Activated CD4-positive, alpha-beta T cell treated with anti-CD3 and anti-CD28 coated beads, Interleukin-10, Interleukin-2, amounts not matched to agents 100 ng/mL and 50 ng/mL, durations not matched to agents 16 hours and 8 hours (primary cell): ENCODE measurements around the gene BAG2.

Experiments
- DNase-seq: peaks from one replicate; pipeline ENCODE4 v3.0.0-alpha.2; 2020

BAG2 gene

GRCh38 chr6:57174511-57174907, 2.4 kb downstream of the BAG2 start:
- DNase-seq, result no peak

DNA sequence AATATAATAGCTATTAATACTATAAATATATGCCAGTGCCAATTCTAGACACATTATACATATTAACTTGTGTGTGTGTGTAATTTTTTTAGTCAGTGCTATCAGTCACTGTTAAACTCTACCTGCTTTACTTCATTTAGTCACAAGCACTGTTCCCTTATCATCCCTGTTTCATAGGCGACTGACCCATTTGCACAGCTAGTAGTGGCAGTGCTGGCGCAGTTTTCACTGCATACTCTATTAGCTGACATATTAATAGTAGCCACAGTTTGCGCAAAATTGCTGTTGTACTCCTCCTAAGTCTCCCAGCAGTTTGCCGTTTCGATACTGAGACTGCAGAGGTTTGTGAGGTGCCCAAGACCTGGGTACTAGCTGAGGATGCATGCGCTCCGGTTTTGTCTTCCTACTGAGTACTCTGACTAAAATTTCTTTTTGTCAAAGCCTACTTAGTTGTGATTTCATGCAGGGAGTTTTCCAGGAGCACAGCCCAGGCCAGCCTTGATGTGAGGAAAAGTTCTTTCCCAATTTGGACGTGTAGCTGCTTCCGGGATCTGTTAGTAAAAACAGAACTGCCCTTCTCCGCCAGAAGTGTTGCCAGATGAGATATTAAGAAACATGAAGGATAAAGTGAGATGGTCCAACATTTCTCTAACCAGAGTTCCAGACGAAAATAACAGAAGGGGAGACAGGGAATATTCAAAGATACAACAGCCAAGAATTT, 5.6 kb downstream of the BAG2 start:
- no peak for DNase-seq

- no peak for DNase-seq
These were observed 8.5 kb downstream of the BAG2 start for GRCh38 chr6:57180596-57180995.

GRCh38 chr6:57182017-57182432, 9.9 kb downstream of the BAG2 start:
- DNase-seq, result no peak

GRCh38 chr6:57183336-57183735, 11.2 kb downstream of the BAG2 start:
- no peak for DNase-seq

DNA sequence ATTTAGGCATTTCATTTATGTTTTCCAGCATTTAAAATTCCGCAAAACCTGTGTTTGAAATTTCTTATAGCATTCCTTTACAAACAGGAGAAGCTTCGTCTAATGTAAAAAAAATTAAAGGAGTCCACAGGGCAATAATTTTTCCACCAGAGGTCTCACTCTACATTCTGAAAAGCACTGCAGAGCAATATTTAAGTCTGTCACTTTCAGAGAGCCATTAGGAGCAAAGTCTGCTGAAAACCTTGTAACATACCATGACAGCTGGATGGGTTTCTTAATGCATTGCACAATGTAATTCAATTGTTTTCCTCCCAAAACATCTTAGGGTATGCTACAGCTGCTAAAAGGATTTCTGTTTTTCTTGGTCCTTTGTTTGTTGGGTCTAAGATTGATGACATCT, 18.0 kb downstream of the BAG2 start:
- DNase-seq, result no peak

GRCh38 chr6:57193177-57193576, 21.1 kb downstream of the BAG2 start:
- DNase-seq, result no peak

- DNase-seq, result no peak
These were observed 23.3 kb downstream of the BAG2 start for GRCh38 chr6:57195457-57195856.

GRCh38 chr6:57198926-57199636, 27.0 kb downstream of the BAG2 start:
- no peak for DNase-seq

- DNase-seq, result no peak
These were observed 29.6 kb downstream of the BAG2 start for GRCh38 chr6:57201718-57202117.

DNA sequence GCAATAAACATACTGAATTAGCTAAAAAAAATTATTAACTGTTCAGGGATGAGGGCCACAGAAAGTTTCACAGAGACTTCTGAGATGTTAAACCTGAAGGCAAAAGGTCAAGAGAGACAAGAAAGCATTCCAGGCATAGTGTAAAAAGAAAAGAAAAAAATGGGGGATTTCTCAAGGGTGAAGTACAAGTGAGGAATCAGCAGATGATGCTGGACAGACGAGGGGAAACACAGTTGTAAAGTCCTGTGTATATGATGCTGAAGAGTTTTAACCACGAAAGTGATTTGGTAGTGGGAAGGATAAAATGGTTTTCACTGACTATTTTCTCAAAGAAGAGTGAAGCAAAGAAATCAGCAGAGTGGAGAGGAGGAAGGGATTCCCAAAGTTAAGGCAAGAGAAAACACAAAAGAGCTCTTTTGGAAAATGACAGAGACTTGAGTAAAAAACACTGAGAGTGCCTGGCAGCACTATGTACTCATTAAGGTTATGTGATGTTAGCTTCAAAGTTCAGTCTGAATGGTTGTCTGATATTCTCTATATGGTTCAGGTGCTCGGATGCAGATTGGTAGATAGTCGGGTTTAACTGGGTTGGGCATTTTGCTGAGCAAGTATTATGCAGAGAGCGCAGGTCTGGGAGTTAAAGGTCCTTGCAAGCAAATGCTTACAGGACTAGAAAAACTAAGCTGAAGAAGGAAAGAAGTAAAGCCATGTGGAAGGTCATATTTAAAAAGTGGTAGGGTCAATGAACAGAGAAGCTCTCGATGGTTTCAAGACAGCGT, 33.6 kb downstream of the BAG2 start:
- DNase-seq, result no peak

DNA sequence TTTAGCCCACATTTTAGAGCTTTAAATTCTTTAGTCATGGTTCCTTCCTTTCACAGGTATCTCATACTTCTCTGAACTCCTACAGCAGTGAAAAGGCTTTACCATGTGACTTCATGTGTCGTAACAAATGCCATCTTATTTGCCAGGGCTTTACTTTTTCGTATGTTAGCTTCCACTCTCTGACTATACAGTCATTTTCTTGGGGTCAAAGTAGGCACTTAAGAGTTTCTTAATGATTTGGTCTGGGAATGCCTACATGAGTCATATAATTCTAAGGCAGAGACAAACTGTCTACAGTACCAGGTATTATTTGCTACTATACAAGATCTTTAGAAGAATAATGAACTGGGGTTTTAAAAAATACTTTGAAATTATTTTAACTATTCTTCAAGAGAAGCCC, 35.0 kb downstream of the BAG2 start:
- DNase-seq, result peak; percentile 37

DNA sequence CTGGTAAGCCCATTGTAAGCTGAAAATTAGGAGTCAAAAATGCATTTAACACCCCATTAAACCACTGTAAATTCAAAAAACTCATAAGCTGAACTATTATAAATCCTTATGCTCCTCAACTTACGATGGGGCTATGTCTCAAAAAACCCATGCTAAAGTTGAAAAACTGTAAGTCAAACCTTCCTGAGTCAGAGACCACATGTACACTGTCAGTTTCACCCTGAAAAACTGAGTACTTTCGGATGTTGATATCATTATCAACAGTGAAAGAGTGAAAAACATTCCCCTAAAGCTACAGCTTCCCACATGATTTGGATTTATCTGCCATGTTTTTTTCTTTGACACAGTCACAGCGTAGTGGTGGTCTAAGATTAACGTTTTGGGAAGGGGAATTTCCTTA, 35.7 kb downstream of the BAG2 start:
- peak; percentile 44 for DNase-seq

DNA sequence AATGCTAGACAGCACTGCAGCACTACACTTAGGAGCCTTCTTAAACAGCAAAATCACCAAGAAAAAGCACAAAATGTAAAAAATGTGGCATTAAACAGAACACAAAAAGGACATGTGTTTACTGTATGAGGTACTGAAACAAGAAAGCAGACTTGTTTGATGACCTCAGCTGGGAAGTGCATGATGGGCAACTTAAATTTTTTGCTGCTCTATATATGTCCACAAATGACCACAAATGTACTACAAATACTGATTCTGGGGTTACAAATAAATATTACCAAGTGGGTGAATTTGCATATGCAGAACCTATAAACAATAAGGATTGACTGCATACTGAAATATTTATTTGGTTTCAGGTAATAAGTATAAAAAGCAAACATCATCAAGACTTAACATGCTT, 36.9 kb downstream of the BAG2 start:
- no peak for DNase-seq

DNA sequence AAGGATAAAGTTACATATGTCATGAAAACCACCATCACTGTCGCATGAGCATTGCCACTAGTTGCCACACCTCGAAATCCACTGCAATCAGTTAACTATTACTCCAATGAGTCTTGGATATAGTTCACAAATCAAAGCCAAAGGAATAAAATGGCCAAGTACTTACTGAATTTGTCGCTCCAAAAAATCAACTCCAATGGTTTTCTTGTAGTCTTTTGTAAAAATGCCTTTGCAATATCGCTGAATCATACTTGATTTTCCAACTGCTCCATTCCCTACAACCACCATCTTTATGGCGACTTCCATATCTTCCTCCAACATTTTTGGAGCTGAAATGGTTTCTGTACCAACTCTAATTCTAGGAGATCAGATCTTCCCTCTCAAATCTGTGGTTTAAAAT, 37.9 kb downstream of the BAG2 start:
- no peak for DNase-seq

DNA sequence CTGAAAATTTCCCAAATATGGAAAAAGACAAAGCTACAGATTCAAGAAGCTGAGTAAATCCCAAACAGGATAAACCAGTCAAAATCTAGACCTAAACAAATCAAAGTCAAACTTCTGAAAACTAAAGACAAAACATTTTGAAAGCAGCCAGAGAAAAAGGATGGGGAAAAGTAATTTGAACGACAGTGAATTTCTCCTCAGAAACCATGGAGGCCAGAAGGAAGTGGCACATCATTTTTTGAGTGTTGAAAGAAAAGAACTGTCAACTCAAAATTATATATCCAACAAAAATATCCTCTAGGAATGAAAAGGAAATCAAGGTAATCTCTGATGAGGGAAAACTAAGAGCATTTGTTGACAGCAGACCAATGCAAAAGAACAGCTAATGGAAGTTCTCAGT, 43.1 kb downstream of the BAG2 start:
- no peak for DNase-seq

GRCh38 chr6:57216235-57217101, 44.3 kb downstream of the BAG2 start:
- no peak for DNase-seq

- DNase-seq, result no peak
These were observed 45.1 kb downstream of the BAG2 start for GRCh38 chr6:57217270-57217669.

GRCh38 chr6:57220083-57220703, 48.1 kb downstream of the BAG2 start:
- no peak for DNase-seq

DNA sequence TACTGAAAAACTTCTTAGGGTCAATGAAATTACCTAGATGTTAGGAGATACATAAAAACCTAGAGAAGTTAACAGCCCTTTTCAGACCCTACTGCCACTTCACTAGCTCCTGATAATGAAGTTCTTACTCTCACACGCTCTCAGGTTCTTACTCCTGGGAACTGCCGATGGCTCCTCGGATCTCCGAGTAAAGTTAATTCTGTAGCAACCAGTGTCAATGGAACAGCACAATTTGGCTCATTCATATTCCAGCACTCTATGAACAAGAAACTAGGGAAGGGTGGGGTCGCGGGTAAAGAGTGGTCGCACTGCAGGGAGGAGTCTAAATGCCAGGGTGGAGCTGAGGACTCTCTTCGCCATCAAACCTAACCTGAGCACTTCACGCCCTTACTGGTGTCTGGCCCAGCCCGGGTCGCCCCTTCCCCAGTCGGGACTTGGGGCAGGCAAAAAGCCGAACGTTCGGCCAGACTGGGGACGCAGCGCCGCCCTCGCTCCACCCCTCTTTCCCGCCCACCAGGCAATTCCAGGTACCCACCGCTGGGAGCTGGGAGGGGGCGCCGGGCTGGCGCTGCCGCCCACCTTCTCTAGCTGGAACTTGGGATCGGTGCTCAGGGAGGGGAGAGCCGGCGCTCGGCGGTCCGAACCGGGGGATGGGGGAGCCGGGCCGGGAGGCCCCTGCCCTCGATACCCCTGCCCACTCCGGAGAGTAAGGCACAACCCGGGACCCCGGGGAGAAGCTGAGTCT, 49.2 kb downstream of the BAG2 start:
- DNase-seq, result peak; percentile 69

DNA sequence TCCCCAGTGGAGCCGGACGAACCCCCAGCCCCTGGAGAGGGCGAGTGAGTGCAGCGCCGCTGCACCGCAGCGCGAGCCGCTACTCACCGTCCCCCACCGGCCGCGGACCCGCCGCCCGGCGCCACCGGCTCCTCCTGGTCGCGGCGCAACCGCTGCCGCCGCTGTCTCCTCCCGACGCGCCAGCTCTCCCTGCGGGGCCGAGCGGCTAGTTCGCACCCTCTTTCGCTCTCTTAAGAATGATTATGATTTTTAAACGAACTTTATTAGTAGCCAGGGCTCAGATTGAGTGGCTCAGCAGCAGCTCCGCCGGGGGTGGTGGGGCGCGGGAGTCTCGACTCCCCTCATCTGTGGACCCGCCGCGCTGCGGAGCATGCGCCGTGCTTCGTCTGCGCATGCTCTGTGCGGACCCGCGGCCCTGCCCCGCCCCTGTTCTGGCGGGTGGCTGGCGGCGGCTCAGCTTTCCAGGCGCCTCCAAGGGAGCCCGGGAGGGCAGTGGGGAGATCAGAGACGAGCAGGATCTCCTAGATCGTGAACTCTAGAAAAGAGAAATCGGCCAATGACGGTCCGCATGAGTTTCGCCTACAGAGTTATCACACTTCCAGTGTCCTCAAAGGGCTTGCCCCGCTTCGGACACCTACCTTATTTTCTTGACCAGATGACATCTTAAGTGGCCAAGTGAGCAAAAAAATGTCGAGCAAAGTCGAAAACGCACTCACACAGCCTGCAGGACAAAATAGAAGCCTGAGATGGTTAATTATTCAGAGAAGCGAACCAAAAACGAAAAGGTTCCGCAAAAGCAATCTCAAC, 50.0 kb downstream of the BAG2 start, which contains the start of gene RAB23:
TSS of gene RAB23 (minus strand) at position 372 of the 807 bp plus-strand sequence. CDS start 11,927 bp downstream, outside the sequence.
- peak; percentile 89 for DNase-seq
